GM21576 (cell line): Measurements from ENCODE around the gene DIPK1B.

Experiments used
- ATAC-seq: cut with Tn5 transposase; IDR thresholded peaks from one replicate; pipeline ENCODE4 v1.9.1; 2021; ENCODE audit warnings: mild to moderate bottlenecking, moderate library complexity; ENCODE audit not compliant: unreplicated experiment

Gene DIPK1B

DNA sequence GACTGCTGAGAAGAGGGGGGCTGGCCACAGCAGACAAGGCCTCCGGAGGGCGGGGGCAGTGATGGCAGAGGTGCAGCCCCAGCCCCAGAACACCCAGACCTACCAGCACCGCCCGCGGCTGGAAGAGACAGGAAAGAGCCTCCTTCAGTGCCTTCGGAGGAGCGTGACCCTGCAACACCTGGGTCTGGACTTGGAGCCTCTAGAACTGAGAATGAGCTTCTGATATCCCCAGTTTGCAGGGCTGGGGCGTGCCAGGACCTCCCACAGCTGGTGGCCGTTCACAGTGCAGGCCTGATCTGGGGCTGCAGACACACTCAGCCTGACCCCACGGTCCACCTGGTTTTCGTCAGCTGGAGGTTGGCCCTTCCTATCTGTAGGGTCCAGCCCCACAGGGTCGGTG is 21.2 kb downstream of the DIPK1B start:
- ATAC-seq = no peak

DNA sequence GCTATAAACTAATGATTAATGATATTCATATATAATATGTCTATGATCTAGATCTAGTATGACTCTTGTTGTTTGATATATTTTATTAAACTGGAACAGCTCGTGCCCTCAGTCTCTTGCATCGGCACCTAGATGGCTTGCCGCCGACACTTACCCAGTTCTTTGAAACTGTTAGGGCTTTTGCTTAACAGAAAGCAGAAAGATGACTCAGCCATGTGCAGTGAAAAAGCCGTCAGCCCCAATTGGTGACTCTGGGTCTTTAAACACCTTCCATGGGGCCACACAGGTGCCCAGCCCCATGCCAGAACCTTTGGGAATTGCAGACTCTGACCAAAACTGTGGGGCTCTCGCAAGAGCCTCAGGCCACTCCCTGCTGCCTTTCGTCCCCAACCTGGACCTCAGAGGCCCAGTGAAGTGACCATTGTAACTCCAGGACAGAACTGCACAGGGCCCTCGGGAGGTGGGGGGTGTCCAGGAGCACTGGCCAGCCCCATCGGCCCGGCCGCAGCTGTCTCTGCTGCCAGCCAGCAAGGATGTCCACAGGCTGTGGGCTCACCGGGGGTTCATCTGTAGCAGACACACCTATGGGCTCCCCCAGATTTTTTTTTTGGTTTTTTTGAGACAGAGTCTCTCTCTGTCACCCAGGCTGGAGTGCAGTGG is 22.6 kb downstream of the DIPK1B start:
- no peak for ATAC-seq

DNA sequence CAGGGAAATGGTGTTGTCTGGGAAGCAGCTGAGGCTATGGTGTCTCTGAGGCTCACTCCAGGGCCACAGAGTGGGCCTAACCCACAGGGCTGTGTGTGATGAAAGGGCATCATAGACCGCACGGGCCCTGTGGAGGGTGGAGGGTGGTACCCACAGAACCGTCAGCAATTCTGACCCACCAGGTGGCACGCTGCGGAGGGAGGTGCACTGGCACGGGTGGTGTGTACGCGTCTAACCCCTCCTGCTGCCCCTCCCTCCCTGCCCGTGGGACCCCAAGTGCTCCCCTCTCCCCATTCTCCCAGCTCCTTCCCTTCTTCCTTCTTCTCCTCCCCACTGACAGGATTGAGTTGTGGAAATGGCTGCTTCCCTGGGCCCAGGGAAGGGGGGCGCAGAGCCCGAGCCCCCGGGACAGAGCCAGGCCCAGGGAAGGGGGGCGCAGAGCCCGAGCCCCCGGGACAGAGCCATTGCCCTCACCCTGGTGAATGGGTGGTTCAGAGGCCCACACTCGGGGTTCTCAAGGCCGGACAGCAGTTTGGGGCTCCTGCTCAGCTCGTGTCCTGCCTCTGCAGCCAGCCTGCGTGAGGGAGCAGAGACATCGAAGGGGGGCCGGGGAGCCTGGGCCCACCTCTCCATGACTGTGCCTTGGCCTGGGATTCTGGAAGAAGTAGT is 23.6 kb downstream of the DIPK1B start:
- no peak for ATAC-seq

DNA sequence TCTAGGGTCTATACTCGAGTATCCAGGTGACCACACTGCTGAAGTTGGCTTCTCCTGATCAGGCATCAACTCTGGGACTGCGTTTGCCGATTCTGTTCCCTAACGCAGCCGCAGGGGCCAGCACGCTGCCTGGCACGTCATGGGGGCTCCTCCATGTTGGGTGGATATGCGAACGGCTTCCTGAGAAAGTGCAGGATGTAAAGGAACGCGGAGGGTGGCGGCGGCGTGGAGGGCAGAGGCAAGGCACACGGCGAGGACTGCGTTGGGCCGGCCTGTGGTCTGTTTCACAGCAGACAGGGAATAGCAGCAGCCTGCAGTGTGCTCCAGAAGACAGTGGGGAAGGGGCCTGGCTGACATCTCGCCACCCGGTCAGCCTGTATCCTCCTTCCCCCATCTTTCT is 26.6 kb downstream of the DIPK1B start:
- ATAC-seq = no peak

DNA sequence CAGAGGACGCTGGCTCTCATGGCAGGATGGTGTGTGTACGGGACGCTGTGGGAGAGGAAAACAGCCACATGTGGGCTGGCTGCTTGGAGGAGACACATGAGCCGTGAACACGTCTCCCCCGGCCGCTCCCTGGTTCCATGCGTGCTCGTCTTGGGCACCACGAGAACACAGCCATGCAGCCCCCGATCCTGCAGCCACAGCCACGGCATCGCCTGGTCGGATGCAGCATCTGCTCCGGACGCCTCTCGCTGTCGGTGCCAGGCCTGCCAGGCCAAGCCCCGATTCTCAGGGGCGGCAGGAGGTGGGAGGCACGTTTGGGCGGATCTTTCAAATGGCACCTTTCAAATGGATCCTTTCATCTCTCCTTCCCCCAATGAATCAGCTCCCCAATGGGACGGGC is 27.1 kb downstream of the DIPK1B start:
- ATAC-seq = no peak

DNA sequence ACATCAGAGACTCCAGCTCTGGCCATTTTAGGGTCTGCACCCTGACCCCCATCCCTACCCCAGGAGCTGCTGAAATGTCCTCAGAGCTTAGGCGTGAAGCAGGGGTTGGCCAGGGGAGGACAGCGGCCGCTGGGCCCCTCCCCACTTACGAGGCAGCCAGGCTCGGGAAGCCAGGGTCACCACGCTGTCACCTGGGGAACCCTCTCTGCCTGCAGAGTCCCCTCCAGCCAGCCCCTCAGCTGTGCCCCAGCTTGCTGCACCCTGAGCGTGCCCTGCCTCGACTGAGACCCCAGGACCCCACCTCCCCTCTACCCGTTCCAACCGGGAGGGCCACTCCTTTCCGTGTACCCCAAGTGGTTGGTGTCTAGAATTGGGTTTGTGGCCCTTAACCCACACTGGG is 27.7 kb downstream of the DIPK1B start:
- ATAC-seq = no peak

DNA sequence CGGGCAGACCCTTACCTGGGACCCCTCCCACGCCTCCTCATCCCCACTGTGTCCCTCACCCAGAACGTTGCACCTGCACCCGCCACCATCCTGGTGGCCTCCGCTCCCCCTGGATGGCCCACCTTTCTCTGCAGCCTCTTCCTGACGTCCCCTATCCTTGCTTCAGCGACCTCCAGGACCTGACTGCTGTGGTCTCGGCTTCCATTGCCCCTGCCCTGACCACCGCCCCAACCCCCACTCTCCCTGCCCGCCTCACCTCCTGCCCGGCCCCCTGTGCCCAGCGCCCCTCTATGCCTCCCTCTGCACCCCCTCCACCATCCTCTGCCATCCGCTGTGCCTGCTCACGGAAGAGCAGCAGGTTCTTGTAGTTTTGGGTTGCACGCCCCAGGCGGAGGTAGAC is 28.1 kb downstream of the DIPK1B start:
- ATAC-seq = no peak

DNA sequence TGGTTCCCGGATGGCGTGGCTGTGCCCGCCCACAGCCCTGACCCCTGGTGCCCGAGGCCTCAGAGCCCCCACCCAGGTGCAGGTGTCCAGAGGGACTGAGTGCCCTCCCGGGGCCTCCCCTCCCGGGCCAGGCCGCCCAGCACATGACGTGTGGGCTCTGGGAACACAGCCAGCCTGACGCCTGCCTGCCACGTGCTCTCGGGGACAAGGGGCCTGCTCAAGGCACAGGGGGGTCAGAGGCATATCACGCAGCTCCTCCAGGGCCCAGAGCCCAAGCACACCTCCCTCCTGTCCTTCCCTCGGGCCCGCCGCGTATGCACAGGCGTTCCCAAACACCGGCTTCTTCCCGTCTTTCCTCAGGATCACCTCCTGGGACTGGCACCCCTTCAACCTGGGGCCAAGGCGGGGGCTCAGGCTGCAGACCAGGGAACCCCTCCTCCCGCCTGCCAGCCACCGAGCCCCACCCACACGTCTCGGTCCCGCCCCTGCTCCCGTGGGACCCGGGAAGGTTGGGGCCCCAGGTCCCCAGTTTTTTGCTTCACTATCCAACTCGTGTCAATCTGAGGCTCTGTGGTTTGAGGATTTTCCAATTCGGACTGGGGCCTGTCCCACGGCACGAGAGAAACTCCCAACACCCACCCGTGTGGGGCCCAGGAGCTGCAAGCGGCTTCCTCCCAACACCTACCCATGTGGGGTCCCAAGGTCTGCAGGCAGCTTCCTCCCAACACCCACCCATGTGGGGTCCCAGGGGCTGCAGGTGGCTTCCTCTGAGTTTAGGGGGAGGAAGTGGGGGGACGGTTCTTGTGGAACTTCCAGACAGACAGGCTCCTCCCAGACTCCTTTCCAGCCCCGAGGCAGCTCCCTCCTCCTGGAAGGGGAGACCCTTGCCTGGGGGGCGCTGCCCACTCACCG is 28.9 kb downstream of the DIPK1B start:
- no peak for ATAC-seq

DNA sequence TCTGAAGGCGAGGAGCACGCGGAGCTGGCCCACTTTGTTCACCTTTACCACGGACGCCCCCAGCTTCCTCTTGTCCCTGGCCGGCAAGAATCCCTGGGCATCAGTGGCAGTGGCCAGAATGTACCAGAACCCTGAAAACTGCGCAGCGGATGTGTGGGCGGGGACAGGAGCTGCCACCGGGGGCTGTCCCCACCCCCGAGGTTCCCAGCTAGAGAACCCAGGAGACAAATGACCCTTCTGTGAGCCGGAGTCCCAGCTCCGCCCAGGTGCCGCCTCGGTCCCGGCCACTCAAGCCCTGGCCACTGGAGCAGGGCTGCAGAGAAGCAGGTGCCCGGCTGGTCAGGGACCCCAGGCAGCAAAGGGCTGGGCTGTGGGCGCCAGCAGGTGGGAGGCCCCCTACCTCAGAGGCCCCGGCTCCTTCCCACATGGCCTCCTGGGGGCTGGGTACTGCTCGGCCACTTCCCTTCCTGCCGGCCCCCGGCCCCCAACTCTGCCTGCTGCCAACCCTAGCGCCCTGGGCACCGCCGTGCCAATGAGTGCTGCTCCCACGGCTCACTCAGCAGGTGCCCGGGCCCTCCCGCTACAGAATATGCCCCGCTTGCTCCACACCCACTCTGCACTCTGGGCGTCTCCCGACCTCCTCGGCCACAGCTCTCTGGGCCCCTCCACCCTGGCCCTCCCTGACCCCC is 29.7 kb downstream of the DIPK1B start:
- ATAC-seq = no peak

DNA sequence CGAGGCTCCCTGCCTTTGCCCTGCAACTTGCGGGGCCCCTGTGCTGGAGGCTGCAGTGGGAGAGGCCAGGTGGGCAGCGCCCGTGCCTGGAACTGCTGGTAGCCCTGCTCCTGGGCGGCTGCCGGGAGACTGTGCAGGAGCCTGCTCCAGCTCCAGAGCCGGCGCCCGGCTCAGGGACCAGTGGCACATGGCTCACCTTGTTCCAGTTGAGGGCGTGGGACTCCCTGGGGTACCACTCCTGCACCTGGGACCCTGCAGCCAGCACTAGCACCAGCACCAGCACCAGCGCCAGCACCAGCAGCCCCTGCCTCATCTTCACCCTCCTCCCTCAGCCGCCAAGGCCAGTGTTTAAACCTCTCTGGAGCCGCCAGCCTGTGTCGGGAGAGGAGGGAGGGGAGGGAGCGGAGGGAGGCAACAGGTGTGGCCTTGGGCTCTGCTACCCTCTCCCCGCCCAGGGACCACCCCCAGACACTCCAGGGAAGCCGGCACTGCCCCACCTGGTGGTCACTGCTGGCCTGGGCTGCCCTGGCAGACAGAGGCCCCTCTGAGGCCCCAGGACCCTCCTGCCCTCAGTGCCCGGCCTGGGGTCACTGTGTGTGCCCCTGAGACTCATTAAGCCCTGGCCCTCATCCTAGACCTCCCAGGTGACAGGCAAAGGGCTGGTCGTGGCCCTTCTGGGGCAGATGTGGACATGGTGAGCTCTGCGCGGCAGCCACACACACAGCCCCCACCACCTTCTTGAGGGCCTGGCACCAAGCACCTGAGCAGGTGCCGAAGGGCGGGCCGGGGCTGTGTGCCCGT is 30.4 kb downstream of the DIPK1B start, which contains the start of gene LCN10:
Gene LCN10 (minus strand): TSS at position 350 of the 801 bp plus-strand sequence. CDS start 37 bp downstream, at position 313.
- no peak for ATAC-seq

DNA sequence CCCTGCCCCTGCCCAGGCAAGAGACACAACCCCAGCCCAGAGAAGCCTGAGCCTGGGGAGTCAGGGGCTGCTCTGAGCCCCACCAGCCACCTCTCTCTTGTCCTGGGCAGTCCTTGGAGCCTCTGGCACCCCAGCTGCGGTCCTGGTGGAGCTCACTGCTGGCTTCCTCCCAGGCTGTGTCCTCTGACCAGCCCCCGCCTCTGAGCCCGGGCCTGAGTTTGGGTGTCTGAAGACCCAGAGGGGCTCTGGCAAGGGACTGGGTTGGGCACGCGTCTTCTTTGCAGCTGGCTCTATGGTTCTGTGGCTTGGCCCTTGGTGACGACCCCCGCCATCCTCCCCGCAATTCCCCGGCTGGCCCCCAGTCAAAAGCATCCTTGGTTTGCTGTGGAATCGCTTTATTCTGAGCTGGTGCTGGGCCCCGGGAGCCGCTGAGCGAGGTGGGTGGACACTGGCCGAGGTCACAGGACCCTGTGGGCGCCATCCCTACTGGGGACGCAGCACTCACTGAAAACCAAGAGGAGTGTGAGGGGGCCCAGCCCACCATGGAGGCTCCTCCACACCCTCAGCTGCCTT is 31.4 kb downstream of the DIPK1B start:
- no peak for ATAC-seq

DNA sequence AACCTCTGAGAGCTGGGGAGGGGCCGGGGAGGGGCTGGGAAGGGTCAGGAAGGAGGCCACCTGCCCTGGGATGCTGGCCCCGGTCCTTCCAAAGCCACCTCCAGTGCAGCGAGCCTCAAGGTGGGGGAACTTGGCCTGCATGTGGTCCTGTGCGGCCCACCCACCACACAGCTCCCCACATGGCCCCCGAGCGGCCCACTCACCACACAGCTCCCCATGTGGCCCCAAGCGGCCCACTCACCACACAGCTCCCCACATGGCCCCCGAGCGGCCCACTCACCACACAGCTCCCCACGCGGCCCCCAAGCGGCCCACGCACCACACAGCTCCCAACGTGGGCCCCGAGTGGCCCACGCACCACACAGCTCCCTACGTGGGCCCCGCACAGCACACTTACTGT is 32.4 kb downstream of the DIPK1B start:
- no peak for ATAC-seq

DNA sequence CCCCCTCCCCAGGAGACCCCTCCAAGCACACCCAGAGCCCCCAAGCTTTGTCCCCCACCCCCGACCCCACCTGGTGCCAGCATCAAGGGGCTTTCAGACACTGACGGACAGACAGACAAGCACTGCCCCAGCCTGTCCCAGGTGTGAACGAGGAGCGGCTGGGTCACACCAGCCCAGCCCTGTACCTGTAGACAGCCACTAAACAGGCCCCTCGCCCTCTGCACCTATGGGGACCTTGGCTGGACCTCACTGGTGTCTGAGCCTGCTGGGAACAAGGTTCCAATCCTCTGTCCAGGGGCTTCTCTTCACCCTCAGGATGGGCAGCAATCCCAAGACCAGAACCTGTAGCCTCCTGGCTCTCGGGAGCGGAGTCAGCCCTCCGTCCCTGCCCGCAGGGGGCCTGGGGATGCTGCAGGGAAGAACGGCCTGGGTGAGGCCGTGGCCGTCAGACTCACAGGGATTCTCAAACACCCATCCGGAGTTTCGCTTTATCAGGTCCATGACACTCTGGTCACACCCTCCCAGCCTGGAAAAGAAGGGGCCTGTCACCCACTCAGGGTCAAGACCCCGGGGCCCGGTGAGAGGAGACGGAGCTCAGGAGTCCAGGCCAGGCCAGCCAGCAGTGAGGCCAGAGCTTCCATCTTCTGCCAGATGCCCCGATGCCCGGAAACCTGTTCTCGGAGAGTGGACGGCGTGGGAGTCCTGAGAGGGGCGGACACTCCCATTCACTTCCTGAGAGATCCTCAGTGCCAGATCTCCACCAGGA is 33.2 kb downstream of the DIPK1B start:
- ATAC-seq = no peak

DNA sequence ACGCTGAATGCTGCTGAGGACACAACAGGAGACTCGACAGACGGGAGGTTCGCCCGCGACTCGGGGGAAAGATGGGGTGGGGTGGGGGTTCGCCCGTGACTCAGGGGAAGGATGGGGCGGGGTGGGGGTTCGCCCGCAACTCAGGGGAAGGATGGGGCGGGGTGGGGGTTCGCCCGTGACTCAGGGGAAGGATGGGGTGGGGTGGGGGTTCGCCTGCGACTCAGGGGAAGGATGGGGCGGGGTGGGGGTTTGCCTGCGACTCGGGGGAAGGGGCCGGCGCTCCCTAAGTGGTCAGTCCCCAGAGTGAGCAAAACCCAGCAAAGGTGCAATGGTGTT is 33.8 kb downstream of the DIPK1B start:
- no peak for ATAC-seq

DNA sequence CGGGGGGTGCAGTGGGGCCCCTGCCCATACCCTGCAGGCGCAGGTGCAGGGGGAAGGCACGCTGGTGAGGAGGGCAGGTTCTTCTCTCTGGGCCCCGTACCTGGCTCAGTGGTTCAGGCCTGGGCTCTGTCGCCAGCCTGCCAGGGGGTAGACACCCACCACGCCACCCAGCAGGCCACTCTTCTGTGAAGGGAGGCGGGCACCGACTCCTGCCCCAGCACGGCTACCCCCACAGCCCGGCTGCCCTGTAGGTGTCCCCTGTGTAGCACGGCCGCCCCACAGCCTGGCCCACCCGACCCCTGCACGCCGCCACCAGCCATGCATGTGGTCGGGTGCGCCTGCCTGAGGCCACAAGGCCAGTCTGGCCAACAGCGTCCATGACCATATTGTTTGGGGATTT is 34.2 kb downstream of the DIPK1B start:
- no peak for ATAC-seq

DNA sequence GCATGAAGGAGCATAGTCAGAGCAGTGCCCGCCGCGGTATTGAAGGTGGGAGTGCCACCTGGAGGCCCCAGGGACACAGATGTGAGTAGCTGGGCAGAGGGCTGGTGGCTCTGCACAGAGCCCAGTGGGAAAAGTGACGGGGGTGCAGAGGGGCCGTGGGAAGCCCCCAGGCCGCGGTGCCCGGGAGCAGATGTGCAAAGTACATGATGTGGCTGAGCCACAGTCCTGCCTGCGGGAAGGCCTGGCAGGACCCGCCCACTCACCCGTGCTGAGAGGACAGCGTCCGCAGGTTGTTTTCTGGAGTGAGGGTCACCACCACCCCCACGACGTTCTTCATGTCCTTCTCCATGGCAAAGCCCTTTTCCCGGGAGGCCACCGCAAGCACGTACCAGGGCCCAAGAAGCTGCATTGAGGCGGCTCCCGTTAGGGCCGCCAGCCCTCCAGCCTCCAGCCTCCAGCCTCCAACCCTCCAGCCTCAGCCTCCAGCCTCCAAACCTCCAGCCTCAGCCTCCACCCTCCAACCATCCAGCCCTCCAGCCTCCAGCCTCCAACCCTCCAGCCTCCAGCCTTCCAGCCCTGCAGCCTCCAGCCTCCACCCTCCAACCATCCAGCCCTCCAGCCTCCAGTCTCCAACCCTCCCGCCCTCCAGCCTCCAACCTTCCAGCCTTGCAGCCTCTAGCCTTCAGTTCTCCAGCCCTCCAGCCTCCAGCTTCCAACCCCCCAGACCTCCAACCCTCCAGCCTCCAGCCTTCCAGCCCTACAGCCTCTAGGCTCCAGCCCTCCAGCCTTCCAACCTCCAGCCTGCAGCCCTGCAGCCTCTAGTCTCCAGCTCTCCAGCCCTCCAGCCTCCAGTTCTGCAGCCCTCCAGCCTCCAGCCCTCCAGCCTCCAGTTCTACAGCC is 35.0 kb downstream of the DIPK1B start:
- no peak for ATAC-seq

DNA sequence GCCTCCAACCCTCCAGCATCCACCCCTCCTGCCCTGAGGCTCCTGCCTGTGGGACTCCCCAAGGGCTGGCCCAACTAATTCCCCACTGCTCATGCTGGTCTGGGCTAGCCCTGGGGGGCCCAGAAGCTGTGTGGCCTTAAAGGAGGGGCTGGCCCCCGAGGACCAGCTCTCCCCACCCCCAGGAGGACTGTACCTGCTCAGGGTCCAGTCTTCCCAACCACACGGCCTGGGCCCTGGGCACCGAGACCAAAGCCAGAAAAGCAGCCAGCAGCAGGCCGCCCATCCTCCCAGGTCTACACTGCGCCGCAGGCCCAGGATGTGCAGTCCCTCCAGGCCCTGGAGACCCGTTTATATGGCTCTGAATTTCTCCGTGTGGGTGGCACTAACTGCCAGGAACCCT is 35.8 kb downstream of the DIPK1B start, which contains the start of gene LCN6:
Gene LCN6 (minus strand): TSS at position 325 of the 400 bp plus-strand sequence. CDS start 42 bp downstream, at position 283.
- no peak for ATAC-seq
